Vagina (tissue), 2 donors: ENCODE data around the gene SPACA6. TPM values are rescaled to one million over a fixed set of nuclear protein-coding genes. Genes with fewer than 3 reads are reported as not detected.

ENCODE experiments used
- DNase-seq, 2 donors: peaks; one replicate each; pipeline ENCODE4 v3.0.0-alpha.2; 2017; ENCODE audit errors: extremely low spot score in 2 of 2
- H3K27ac ChIP-seq: fragments of 200-600 bp; sonication (generic); one replicate; pipeline ENCODE4 v1.5.1; 2019
- H3K27me3 ChIP-seq: fragments of 200-600 bp; sonication (generic); one replicate; pipeline ENCODE4 v1.5.1; 2019
- H3K36me3 ChIP-seq, 2 donors: fragments of 200-600 bp; sonication (generic); one replicate each; pipeline ENCODE4 v1.5.1; 2017 to 2019
- H3K4me1 ChIP-seq: fragments of 200-600 bp; sonication (generic); one replicate; pipeline ENCODE4 v1.5.1; 2019
- H3K4me3 ChIP-seq, 2 donors: fragments of 200-600 bp; sonication (generic); 1 replicate in 1 of 2; 2 replicates in 1 of 2; pipeline ENCODE4 v1.5.1; 2016 to 2019
- H3K9me3 ChIP-seq: fragments of 200-600 bp; sonication (generic); one replicate; pipeline ENCODE4 v1.5.1; 2019
- CTCF ChIP-seq, 3 experiments: fragments of 450-650 bp in 2 of 3; fragments of 200-600 bp in 1 of 3; sonication (generic) in 1 of 3; IDR thresholded peaks; one replicate each; pipeline ENCODE4 v1.5.1; 2017 to 2019; ENCODE audit warnings: antibody characterized with exemption in 3 of 3, mild to moderate bottlenecking in 2 of 3, moderate library complexity in 2 of 3
- POLR2A ChIP-seq, 2 donors: fragments of 450-650 bp; IDR thresholded peaks; one replicate each; pipeline ENCODE4 v1.6.1; 2017; ENCODE audit warnings: antibody characterized with exemption in 2 of 2, mild to moderate bottlenecking in 2 of 2, moderate library complexity in 2 of 2
- POLR2AphosphoS5 ChIP-seq, 2 donors: sonication (generic); formaldehyde crosslinking; IDR thresholded peaks; one replicate each; pipeline ENCODE4 v1.9.0; 2017; ENCODE audit warnings: antibody characterized with exemption in 2 of 2, mild to moderate bottlenecking in 2 of 2, low read depth in 1 of 2; ENCODE audit not compliant: insufficient read depth in 1 of 2
- intact Hi-C: fragments of 100-400 bp; cut with DNase I; formaldehyde crosslinking; loops from one replicate; pipeline ENCODE4 v1.15.1; 2023
- total RNA-seq: library from RNA; depleted of rRNA; stranded (reverse); fragments of >200 nt; gene quantifications from one replicate; pipeline ENCODE4 v1.2.3, GENCODE V29; 2016

SPACA6 gene
- total RNA-seq, 1 donor from 2014 or later = 53.0 TPM

DNA sequence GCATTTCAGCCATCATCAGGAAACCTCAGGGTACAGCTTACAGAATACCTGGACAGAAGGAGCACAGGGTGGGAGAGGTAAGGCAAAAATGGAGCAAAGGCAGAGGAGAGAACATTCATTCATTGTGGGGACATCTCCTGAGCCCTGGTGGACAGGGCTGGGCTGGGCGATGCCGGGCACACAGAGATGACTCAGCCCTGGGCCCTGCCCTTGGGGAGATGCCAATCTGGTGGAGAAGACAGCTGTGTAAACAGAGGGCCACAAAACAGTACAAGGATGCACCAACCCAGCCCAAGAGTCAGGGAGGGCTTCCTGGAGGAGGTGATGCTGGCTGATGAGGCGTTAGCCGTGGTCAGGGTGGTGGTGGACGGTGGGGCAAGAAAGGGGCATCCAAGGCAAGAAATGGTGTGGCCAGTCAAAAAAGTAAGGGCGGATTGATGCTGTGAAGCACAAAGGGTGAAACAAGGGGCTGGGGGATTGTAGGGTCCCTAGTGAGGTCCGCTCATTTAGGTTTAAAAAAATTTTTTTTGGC is 34.3 kb downstream of the SPACA6 start:
- H3K4me3 ChIP-seq = no peak overlapping the region
- H3K4me1 ChIP-seq = peaks cover 14% of the 10 kb centered on the region
- no peaks in the 10 kb centered on the region for H3K9me3 ChIP-seq
- no peak for DNase-seq
- H3K36me3 ChIP-seq = no peaks in the 10 kb centered on the region
- intact Hi-C loops = no loop called here
- TF ChIP-seq POLR2A (IDR thresholded peaks at IDR 0.05) = no peak
- no peak for TF ChIP-seq CTCF (IDR thresholded peaks at IDR 0.05)
- no peak for TF ChIP-seq POLR2AphosphoS5 (IDR thresholded peaks at IDR 0.05; ENCODE audit: insufficient read depth in 1 of 2, low read depth in 1 of 2)
- no peaks in the 10 kb centered on the region for H3K27me3 ChIP-seq
- H3K27ac ChIP-seq = no peak overlapping the region

GRCh38 chr19:51729781-51730180 is 36.7 kb downstream of the SPACA6 start:
- intact Hi-C loops = no loop called here
- Histone ChIP-seq H3K27ac (no peak overlapping the region), H3K27me3 (no peaks in the 10 kb centered on the region)

DNA sequence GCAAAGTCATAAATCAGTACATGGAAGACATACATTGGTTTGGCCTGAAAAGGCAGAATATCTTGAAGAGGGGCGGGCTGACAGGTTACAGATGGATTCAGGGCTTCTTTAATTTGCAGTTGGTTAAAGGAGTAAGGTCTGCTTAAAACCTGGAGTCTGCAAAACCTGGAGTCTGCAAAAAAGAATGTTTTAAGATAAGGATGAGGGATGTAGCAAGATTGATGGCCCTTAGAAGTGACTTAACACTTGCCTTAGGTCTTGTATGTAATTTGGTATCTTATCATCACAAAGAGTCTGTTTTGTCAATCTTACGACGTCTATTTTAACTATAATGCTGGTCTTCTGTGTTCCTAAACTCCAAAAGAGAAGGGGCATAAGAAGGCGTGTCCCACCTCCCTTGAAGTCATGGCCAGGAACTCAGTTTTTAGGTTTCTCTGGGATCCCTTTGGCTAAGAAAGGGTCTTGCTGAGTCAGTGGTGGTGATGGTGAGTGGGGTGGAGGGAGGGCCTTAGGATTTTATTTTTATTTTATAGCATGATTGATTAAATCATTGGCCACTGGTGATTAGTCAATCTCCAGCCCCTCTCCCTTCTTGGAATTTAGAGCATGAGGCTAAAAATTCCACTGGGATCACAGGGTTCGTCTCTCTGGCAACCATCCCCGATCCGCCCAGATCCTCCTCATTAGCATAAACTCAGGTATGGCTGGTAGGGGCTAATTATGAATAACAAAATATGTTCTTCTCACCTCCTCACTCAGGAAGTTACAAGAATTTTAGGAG is 40.8 kb downstream of the SPACA6 start:
- Histone ChIP-seq H3K4me1 (no peaks in the 10 kb centered on the region), H3K27ac (no peak overlapping the region), H3K9me3 (no peaks in the 10 kb centered on the region), H3K36me3 (no peaks in the 10 kb centered on the region), H3K27me3 (no peaks in the 10 kb centered on the region), H3K4me3 (no peak overlapping the region)
- intact Hi-C loops = no loop called here
- DNase-seq = no peak
- TF ChIP-seq POLR2A (IDR thresholded peaks at IDR 0.05) (no peak), POLR2AphosphoS5 (IDR thresholded peaks at IDR 0.05; ENCODE audit: insufficient read depth in 1 of 2, low read depth in 1 of 2) (no peak), CTCF (IDR thresholded peaks at IDR 0.05) (no peak)

More at GRCh38 chr19:51729781-51730180, 36.7 kb downstream of the SPACA6 start:
- no peak overlapping the region for H3K4me3 ChIP-seq
- no peak for DNase-seq
- TF ChIP-seq CTCF (IDR thresholded peaks at IDR 0.05) (no peak), POLR2AphosphoS5 (IDR thresholded peaks at IDR 0.05; ENCODE audit: insufficient read depth in 1 of 2, low read depth in 1 of 2) (no peak), POLR2A (IDR thresholded peaks at IDR 0.05) (no peak)
- no peaks in the 10 kb centered on the region for H3K36me3 ChIP-seq
- H3K9me3 ChIP-seq = no peaks in the 10 kb centered on the region
- peaks cover 8% of the 10 kb centered on the region for H3K4me1 ChIP-seq

DNA sequence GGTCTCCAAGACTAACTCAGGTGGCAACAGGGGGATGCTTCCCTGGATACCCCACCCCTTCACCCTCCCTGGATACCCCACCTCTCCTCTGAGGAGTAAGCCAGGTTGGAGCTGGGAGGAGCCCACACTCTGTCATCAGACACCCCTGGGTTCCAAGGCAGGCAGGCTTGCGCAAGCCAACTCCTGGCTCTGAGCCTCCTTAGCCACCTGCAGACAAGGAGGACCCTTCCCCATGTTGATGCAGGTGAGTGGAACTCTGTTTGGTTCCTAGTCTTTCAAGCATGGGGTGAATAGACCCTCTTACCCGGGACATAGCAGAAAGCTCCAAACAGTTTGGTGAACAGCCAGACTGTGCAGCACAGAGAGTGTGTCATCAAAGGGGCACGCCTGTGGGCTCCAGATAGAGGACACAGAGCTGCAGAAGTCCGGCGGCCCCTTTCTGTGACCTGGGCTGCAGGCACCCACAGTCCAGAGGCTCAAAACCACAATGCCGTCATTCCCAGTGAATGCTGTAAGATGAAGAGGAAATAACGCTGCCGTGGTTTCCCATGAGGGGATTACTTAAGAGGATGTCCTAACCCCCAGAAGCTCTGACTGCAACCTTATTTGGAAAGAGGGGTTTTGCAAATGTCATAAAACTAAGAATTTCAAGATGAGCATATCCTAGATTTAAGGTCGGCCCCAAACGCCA is 42.8 kb downstream of the SPACA6 start:
- intact Hi-C loops = no loop called here
- no peak for DNase-seq
- Histone ChIP-seq H3K36me3 (no peaks in the 10 kb centered on the region), H3K4me1 (no peaks in the 10 kb centered on the region), H3K4me3 (no peak overlapping the region), H3K27me3 (no peaks in the 10 kb centered on the region), H3K27ac (no peak overlapping the region), H3K9me3 (no peaks in the 10 kb centered on the region)
- TF ChIP-seq POLR2AphosphoS5 (IDR thresholded peaks at IDR 0.05; ENCODE audit: insufficient read depth in 1 of 2, low read depth in 1 of 2) = peak in 1 of 2 donors; percentile 24
- TF ChIP-seq POLR2A (IDR thresholded peaks at IDR 0.05) = no peak

DNA sequence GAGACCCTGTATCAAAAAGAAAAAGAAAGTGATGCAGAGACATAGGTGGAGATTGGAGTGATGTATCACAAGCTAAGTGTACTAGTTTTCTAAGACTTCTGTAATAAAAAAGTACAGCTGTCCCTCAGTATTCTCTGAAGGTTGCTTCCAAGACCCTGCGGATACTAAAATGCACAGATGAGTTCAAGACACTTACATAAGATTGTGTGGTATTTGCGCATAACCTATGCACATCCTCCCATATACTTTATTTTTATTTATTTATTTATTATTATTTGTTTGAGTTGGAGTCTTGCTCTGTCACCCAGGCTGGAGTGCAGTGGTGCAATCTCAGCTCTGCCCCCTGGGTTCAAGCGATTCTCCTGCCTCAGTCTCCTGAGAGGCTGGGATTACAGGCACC is 44.3 kb downstream of the SPACA6 start:
- no peak for DNase-seq
- H3K27ac ChIP-seq = no peak overlapping the region
- no peaks in the 10 kb centered on the region for H3K9me3 ChIP-seq
- H3K27me3 ChIP-seq = no peaks in the 10 kb centered on the region
- intact Hi-C loops = no loop called here
- TF ChIP-seq POLR2A (IDR thresholded peaks at IDR 0.05) (no peak), POLR2AphosphoS5 (IDR thresholded peaks at IDR 0.05; ENCODE audit: insufficient read depth in 1 of 2, low read depth in 1 of 2) (no peak), CTCF (IDR thresholded peaks at IDR 0.05) (no peak)
- no peak overlapping the region for H3K4me3 ChIP-seq
- H3K4me1 ChIP-seq = no peaks in the 10 kb centered on the region
- no peaks in the 10 kb centered on the region for H3K36me3 ChIP-seq
